Naive B cell (primary cell): ENCODE data around the gene TMEM132D. TPM values are rescaled to one million over a fixed set of nuclear protein-coding genes. Genes with fewer than 3 reads are reported as not detected.
"Not testable (repeated sequence)": the region's sequence is repeated elsewhere in the genome, so short reads cannot be mapped to it uniquely, and the experiment has no call there.

Source experiments
- ATAC-seq, 2 donors: fragments of 150-1000 bp; cut with Tn5 transposase; 2 replicates each; pipeline ENCODE4 v1.10.0; 2021; ENCODE audit warnings: low read depth in 2 of 2, mild to moderate bottlenecking in 2 of 2, moderate library complexity in 2 of 2
- DNase-seq: peaks from one replicate; pipeline ENCODE4 v3.0.0; 2022
- H3K27ac Mint-ChIP-seq, 6 donors: one replicate each; pipeline ENCODE4 v1.8.0; 2020 to 2022; ENCODE audit warnings: mild to moderate bottlenecking in 6 of 6, mixed read lengths in 6 of 6, moderate library complexity in 5 of 6, inconsistent platforms in 2 of 6
- H3K27me3 Mint-ChIP-seq, 3 donors: one replicate each; pipeline ENCODE4 v1.8.0; 2021 to 2022; ENCODE audit warnings: mixed read lengths in 3 of 3, mild to moderate bottlenecking in 1 of 3
- H3K36me3 Mint-ChIP-seq, 2 donors: one replicate each; pipeline ENCODE4 v1.8.0; 2020 to 2022; ENCODE audit warnings: mixed read lengths in 2 of 2, inconsistent platforms in 1 of 2, mild to moderate bottlenecking in 1 of 2
- H3K4me1 Mint-ChIP-seq, 3 donors: one replicate each; pipeline ENCODE4 v1.8.0; 2020 to 2022; ENCODE audit warnings: mixed read lengths in 3 of 3, inconsistent platforms in 1 of 3, mild to moderate bottlenecking in 1 of 3, moderate library complexity in 1 of 3
- H3K4me3 Mint-ChIP-seq, 8 donors: one replicate each; pipeline ENCODE4 v1.8.0; 2020 to 2022; ENCODE audit warnings: mild to moderate bottlenecking in 8 of 8, mixed read lengths in 8 of 8, moderate library complexity in 8 of 8, inconsistent platforms in 2 of 8
- H3K9me3 Mint-ChIP-seq, 7 donors: one replicate each; pipeline ENCODE4 v1.8.0; 2020 to 2022; ENCODE audit warnings: mixed read lengths in 7 of 7, mild to moderate bottlenecking in 5 of 7, inconsistent platforms in 2 of 7, moderate library complexity in 1 of 7
- polyA plus RNA-seq, 6 donors: library from polyadenylated mRNA; unstranded; fragments of 300-500 nt; fragmentation: Illumina TruSeq; gene quantifications; one replicate each; pipeline ENCODE4 v1.2.3, GENCODE V29; 2021; ENCODE audit warnings: low read depth in 6 of 6

TMEM132D gene
- polyA plus RNA-seq, 6 donors from 2014 or later = not detected

DNA sequence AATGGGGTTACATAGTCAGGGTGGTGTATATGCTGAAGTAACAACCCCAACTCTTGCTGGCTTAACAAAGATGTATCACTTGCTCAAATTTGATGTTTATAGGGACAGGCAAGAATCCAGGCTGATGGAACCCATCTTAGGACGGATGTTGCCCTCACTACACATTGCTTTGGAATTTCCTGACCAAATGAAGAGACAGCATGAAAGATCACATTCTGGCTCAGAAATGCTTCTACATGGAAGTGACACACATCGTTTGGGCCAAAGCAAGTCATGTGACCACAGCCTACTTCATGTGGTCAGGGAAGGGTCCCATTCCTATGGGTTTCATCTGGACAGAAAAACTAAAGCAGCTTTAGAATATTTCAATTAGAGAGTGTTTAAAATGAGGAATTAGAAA, 345.8 kb downstream of the TMEM132D start:
- H3K4me1 Mint-ChIP-seq = no peaks in the 10 kb centered on the region
- no peaks in the 10 kb centered on the region for H3K27me3 Mint-ChIP-seq
- no peak for DNase-seq
- no peaks in the 10 kb centered on the region for H3K36me3 Mint-ChIP-seq
- H3K9me3 Mint-ChIP-seq = peaks cover 2 to 11% (median 6%) of the 10 kb centered on the region in 7 donors
- H3K4me3 Mint-ChIP-seq = no peak overlapping the region
- no peak overlapping the region for H3K27ac Mint-ChIP-seq
- ATAC-seq = no peak

GRCh38 chr12:129556082-129556481, 347.7 kb downstream of the TMEM132D start:
- ATAC-seq (no peak), DNase-seq (no peak)
- Mint-ChIP-seq H3K4me3 (no peak overlapping the region), H3K9me3 (peaks cover 2 to 16% (median 7%) of the 10 kb centered on the region in 7 donors), H3K36me3 (no peaks in the 10 kb centered on the region), H3K4me1 (no peaks in the 10 kb centered on the region), H3K27me3 (no peaks in the 10 kb centered on the region), H3K27ac (no peak overlapping the region)

- H3K27me3 Mint-ChIP-seq = no peaks in the 10 kb centered on the region
- H3K4me3 Mint-ChIP-seq = no peak overlapping the region
- H3K36me3 Mint-ChIP-seq = no peaks in the 10 kb centered on the region
- no peak overlapping the region for H3K27ac Mint-ChIP-seq
- H3K4me1 Mint-ChIP-seq = no peaks in the 10 kb centered on the region
- ATAC-seq (no peak), DNase-seq (no peak)
- H3K9me3 Mint-ChIP-seq = peaks cover 5 to 29% (median 16%) of the 10 kb centered on the region in 7 donors
These were observed 350.7 kb downstream of the TMEM132D start for GRCh38 chr12:129552996-129553750.

- Mint-ChIP-seq H3K4me3 (no peak overlapping the region), H3K4me1 (no peaks in the 10 kb centered on the region), H3K36me3 (no peaks in the 10 kb centered on the region), H3K9me3 (peaks cover 5 to 29% (median 16%) of the 10 kb centered on the region in 7 donors), H3K27me3 (no peaks in the 10 kb centered on the region), H3K27ac (no peak overlapping the region)
- DNase-seq (no peak), ATAC-seq (no peak)
These were observed 352.4 kb downstream of the TMEM132D start for GRCh38 chr12:129551441-129551840.

GRCh38 chr12:129550353-129550752, 353.5 kb downstream of the TMEM132D start:
- H3K4me3 Mint-ChIP-seq = no peak overlapping the region

DNA sequence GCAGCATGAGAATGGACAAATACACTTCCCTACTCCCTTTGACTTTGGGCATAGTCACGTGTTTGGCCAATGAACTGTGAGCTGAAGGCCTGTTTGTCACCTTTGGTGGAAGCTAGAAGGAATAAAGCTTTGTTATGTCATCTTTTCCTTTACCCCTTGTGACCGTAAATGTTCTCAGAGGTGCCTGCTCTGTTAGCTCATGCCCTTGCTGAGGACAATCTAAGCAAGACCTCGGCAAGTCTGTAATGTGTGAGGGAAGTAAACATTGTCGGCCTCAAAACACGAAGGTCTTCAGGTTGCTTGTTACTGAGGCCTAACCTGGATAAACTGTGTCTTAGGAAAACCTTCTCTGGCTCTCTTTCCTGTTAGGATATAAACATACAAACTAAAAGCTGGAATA, 354.2 kb downstream of the TMEM132D start:
- Mint-ChIP-seq H3K27ac (no peak overlapping the region), H3K4me3 (no peak overlapping the region), H3K4me1 (no peaks in the 10 kb centered on the region), H3K36me3 (no peaks in the 10 kb centered on the region), H3K27me3 (no peaks in the 10 kb centered on the region), H3K9me3 (peaks cover 5 to 29% (median 16%) of the 10 kb centered on the region in 7 donors)
- DNase-seq = no peak
- ATAC-seq = no peak

More at GRCh38 chr12:129550353-129550752, 353.5 kb downstream of the TMEM132D start:
- ATAC-seq (no peak), DNase-seq (no peak)
- Mint-ChIP-seq H3K36me3 (no peaks in the 10 kb centered on the region), H3K9me3 (peaks cover 5 to 29% (median 16%) of the 10 kb centered on the region in 7 donors), H3K27ac (no peak overlapping the region), H3K27me3 (no peaks in the 10 kb centered on the region), H3K4me1 (no peaks in the 10 kb centered on the region)

DNA sequence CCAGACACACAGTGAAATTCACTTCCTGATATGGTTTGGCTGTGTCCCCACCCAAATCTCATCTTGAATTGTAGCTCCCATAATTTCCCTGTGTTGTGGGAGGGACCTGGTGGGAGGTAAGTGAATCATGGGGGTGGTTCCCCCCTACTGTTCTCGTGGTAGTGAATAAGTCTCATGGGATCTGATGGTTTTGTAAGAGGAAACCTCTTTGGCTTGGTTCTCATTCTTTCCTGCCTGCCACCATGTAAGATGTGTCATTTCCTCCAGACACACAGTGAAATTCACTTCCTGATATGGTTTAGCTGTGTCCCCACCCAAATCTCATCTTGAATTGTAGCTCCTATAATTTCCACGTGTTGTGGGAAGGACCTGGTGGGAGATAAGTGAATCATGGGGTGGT, 354.8 kb downstream of the TMEM132D start:
- not testable (repeated sequence) for H3K4me3 Mint-ChIP-seq, H3K4me1 Mint-ChIP-seq, H3K27me3 Mint-ChIP-seq, H3K27ac Mint-ChIP-seq, DNase-seq, ATAC-seq, H3K36me3 Mint-ChIP-seq
- H3K9me3 Mint-ChIP-seq = peaks cover 5 to 28% (median 14%) of the 10 kb centered on the region in 7 donors

GRCh38 chr12:129544716-129545115, 359.1 kb downstream of the TMEM132D start:
- DNase-seq (no peak), ATAC-seq (no peak)
- H3K27me3 Mint-ChIP-seq = no peaks in the 10 kb centered on the region
- no peak overlapping the region for H3K27ac Mint-ChIP-seq
- H3K36me3 Mint-ChIP-seq = no peaks in the 10 kb centered on the region
- peaks cover 4 to 15% (median 8%) of the 10 kb centered on the region in 7 donors for H3K9me3 Mint-ChIP-seq
- no peaks in the 10 kb centered on the region for H3K4me1 Mint-ChIP-seq
- H3K4me3 Mint-ChIP-seq = no peak overlapping the region

- H3K27ac Mint-ChIP-seq = no peak overlapping the region
- no peak for DNase-seq
- no peaks in the 10 kb centered on the region for H3K36me3 Mint-ChIP-seq
- no peaks in the 10 kb centered on the region for H3K4me1 Mint-ChIP-seq
- no peaks in the 10 kb centered on the region for H3K27me3 Mint-ChIP-seq
- no peak overlapping the region for H3K4me3 Mint-ChIP-seq
- peaks cover 0 to 5% (median 0%) of the 10 kb centered on the region in 7 donors for H3K9me3 Mint-ChIP-seq
- ATAC-seq = no peak
These were observed 362.9 kb downstream of the TMEM132D start for GRCh38 chr12:129540954-129541353.

DNA sequence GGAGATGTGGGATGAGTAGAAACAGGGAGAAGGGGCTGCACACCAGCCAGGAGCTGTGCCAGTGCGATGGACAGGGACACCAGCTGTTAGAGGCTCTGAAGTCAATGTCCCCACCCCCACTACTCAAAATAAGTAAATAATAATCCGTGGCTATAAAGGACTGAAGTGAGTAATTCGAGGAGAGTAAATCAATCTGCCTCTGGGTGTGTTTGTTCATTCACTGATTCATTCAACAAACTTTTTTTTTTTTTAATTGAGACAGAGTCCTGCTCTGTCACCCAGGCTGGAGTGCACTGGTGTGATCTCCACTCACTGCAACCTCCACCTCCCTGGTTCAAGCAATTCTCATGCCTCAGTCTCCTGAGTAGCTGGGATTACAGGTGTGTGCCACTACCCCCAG, 363.6 kb downstream of the TMEM132D start:
- ATAC-seq (no peak), DNase-seq (no peak)
- no peaks in the 10 kb centered on the region for H3K4me1 Mint-ChIP-seq
- H3K4me3 Mint-ChIP-seq = no peak overlapping the region
- peaks cover 0 to 5% (median 0%) of the 10 kb centered on the region in 7 donors for H3K9me3 Mint-ChIP-seq
- H3K36me3 Mint-ChIP-seq = no peaks in the 10 kb centered on the region
- H3K27me3 Mint-ChIP-seq = no peaks in the 10 kb centered on the region
- no peak overlapping the region for H3K27ac Mint-ChIP-seq

- H3K9me3 Mint-ChIP-seq, H3K4me3 Mint-ChIP-seq, ATAC-seq, H3K27me3 Mint-ChIP-seq, H3K4me1 Mint-ChIP-seq, DNase-seq, H3K36me3 Mint-ChIP-seq: not testable (repeated sequence)
- peak overlapping the region in 1 of 6 donors; percentile 79 for H3K27ac Mint-ChIP-seq
These were observed 365.0 kb downstream of the TMEM132D start for GRCh38 chr12:129538724-129539335.

DNA sequence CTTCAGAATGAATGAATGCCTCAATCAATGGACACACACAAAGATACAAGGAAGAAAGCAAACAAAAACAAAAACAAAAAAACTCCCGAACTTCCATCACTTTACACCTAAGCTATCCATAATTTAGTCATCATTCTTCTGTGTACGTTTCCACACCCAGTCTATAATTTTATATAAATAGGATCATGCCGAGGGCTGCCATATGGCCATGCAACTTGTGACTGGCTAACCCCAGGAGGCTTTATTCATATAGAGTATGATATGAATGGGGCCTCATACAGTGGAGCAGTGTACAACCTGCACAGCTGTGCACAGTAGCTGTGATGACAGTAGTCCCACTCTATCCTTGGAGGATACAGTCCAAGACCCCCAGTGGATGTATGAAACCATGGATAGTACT, 365.7 kb downstream of the TMEM132D start:
- peaks cover 0 to 5% (median 3%) of the 10 kb centered on the region in 7 donors for H3K9me3 Mint-ChIP-seq
- DNase-seq = no peak
- no peak overlapping the region for H3K4me3 Mint-ChIP-seq
- ATAC-seq = no peak
- H3K4me1 Mint-ChIP-seq = no peaks in the 10 kb centered on the region
- no peaks in the 10 kb centered on the region for H3K27me3 Mint-ChIP-seq
- no peaks in the 10 kb centered on the region for H3K36me3 Mint-ChIP-seq
- no peak overlapping the region for H3K27ac Mint-ChIP-seq

DNA sequence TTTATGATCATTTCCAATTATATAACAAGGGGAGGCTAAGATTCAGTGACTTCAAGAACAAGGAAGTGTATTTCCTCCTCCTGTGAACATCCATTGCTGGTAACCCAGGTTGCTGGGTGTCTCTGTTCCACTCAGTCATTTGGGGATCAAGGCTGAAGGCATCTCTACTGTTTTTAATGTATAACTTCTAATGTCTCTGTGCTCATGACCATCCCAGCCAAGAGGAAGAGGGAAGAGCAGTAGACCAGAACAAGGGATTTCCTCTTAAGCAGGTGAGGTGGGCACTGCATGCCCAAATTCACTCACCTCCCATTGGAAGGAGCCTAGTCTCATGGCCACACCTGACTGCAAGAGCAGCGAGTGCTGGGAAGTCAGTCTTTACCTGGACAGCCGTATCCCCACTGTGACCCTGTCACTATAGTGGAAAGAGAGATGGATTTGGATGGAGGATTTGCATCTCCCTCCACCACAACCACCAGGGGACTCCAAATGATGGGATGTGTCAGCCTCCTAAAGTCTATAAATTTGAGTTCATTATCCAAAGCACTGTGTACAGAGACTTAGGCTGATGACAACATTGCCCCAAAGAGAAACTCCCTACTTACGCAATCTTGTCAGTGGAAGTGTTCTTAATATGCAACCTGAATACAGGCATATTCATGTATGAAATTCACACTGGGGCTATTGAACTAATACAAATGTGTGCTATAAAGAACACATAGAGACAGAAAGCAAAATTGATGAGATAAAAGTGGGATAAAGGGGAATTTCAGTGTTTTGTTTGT, 368.7 kb downstream of the TMEM132D start:
- no peaks in the 10 kb centered on the region for H3K4me1 Mint-ChIP-seq
- no peak overlapping the region for H3K4me3 Mint-ChIP-seq
- no peaks in the 10 kb centered on the region for H3K27me3 Mint-ChIP-seq
- peaks cover 0 to 4% (median 0%) of the 10 kb centered on the region in 7 donors for H3K9me3 Mint-ChIP-seq
- H3K36me3 Mint-ChIP-seq = no peaks in the 10 kb centered on the region
- DNase-seq = no peak
- no peak for ATAC-seq
- H3K27ac Mint-ChIP-seq = no peak overlapping the region
